ENCODE results near the gene STAM. TPM values are rescaled to one million over a fixed set of nuclear protein-coding genes. Genes with fewer than 3 reads are reported as not detected.
A peak's percentile ranks its signal among the peaks of the same experiment; 100 is the strongest.

The STAM gene
- total RNA-seq, 1 donor from 2014 or later, result 43.4 TPM

- no peak overlapping the region for H2AFZ ChIP-seq (ENCODE audit: low read depth, low read length)
- DNase-seq (ENCODE audit: low read depth) (no peak), FAIRE-seq (no peak)
- no peaks in the 10 kb centered on the region for H3K9me3 ChIP-seq (ENCODE audit: insufficient read depth, low read depth, low read length)
- no peaks in the 10 kb centered on the region for H3K9me3 Mint-ChIP-seq (ENCODE audit: unreplicated experiment)
- no peaks in the 10 kb centered on the region for H3K36me3 ChIP-seq (ENCODE audit: insufficient read depth, low read length)
- no peaks in the 10 kb centered on the region for H3K4me1 Mint-ChIP-seq (ENCODE audit: low read depth, unreplicated experiment)
- no peak overlapping the region for H3K9ac ChIP-seq (ENCODE audit: low read length)
- H3K27me3 ChIP-seq (ENCODE audit: insufficient read depth, low read length), result no peaks in the 10 kb centered on the region
- no peaks in the 10 kb centered on the region for H3K27me3 Mint-ChIP-seq (ENCODE audit: low read depth, unreplicated experiment)
- no peaks in the 10 kb centered on the region for H3K79me2 ChIP-seq (ENCODE audit: insufficient read depth, low read length)
- no peak for TF ChIP-seq EZH2 (IDR thresholded peaks at IDR 0.05; ENCODE audit: insufficient read depth, low read length)
- TF ChIP-seq, protein P1, sequence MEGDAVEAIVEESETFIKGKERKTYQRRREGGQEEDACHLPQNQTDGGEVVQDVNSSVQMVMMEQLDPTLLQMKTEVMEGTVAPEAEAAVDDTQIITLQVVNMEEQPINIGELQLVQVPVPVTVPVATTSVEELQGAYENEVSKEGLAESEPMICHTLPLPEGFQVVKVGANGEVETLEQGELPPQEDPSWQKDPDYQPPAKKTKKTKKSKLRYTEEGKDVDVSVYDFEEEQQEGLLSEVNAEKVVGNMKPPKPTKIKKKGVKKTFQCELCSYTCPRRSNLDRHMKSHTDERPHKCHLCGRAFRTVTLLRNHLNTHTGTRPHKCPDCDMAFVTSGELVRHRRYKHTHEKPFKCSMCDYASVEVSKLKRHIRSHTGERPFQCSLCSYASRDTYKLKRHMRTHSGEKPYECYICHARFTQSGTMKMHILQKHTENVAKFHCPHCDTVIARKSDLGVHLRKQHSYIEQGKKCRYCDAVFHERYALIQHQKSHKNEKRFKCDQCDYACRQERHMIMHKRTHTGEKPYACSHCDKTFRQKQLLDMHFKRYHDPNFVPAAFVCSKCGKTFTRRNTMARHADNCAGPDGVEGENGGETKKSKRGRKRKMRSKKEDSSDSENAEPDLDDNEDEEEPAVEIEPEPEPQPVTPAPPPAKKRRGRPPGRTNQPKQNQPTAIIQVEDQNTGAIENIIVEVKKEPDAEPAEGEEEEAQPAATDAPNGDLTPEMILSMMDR (IDR thresholded peaks at IDR 0.05; ENCODE audit: insufficient read depth, low read depth, low read length), result no peak
- H4K20me1 ChIP-seq (ENCODE audit: insufficient read depth, low read length), result no peaks in the 10 kb centered on the region
- no peak overlapping the region for H3K4me3 Mint-ChIP-seq (ENCODE audit: unreplicated experiment)
- H3K27ac Mint-ChIP-seq (ENCODE audit: unreplicated experiment), result no peak overlapping the region
- peaks cover 3% of the 10 kb centered on the region for H3K36me3 Mint-ChIP-seq (ENCODE audit: low read depth, unreplicated experiment)
- no peak overlapping the region for H3K27ac ChIP-seq (ENCODE audit: low read depth, low read length)
- no peaks in the 10 kb centered on the region for H3K4me1 ChIP-seq (ENCODE audit: insufficient read depth, low read length)
- no peak overlapping the region for H3K4me2 ChIP-seq (ENCODE audit: low read length)
- H3K4me3 ChIP-seq (ENCODE audit: insufficient read depth, low read depth, low read length), result no peak overlapping the region
These were observed 91.4 kb downstream of the STAM start for GRCh38 chr10:17735166-17735941.

DNA sequence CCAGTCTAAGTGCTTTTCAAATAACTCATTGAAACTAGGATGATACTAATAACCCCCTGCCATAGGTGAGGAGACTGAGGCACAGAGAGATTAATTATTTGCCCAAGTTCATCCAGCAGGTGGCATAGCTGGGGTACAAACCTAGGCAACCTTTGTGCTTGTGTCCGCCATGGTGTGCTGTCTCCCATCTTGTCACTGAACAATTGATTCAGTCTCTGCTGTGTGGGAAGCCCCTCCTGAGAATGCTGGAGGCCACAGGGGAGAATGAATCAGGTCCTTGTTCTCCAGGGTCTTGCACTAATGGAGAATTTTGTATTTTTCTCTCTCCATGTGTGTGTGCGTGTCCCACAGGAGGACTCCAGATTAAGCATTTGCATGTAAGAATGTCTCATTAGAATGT, 92.3 kb downstream of the STAM start:
- no peak overlapping the region for H3K4me3 Mint-ChIP-seq (ENCODE audit: unreplicated experiment)
- no peak overlapping the region for H3K4me2 ChIP-seq (ENCODE audit: low read length)
- no peaks in the 10 kb centered on the region for H3K79me2 ChIP-seq (ENCODE audit: insufficient read depth, low read length)
- H3K9ac ChIP-seq (ENCODE audit: low read length), result no peak overlapping the region
- no peaks in the 10 kb centered on the region for H3K27me3 Mint-ChIP-seq (ENCODE audit: low read depth, unreplicated experiment)
- DNase-seq (ENCODE audit: low read depth), result no peak
- no peak overlapping the region for H3K27ac Mint-ChIP-seq (ENCODE audit: unreplicated experiment)
- FAIRE-seq, result peak; percentile 49
- TF ChIP-seq EZH2 (IDR thresholded peaks at IDR 0.05; ENCODE audit: insufficient read depth, low read length), result no peak
- TF ChIP-seq, protein P1 (IDR thresholded peaks at IDR 0.05; ENCODE audit: insufficient read depth, low read depth, low read length), result no peak
- H3K4me1 Mint-ChIP-seq (ENCODE audit: low read depth, unreplicated experiment), result no peaks in the 10 kb centered on the region
- no peaks in the 10 kb centered on the region for H3K9me3 Mint-ChIP-seq (ENCODE audit: unreplicated experiment)
- no peak overlapping the region for H2AFZ ChIP-seq (ENCODE audit: low read depth, low read length)
- H3K27me3 ChIP-seq (ENCODE audit: insufficient read depth, low read length), result no peaks in the 10 kb centered on the region
- H3K4me3 ChIP-seq (ENCODE audit: insufficient read depth, low read depth, low read length), result no peak overlapping the region
- H3K36me3 Mint-ChIP-seq (ENCODE audit: low read depth, unreplicated experiment), result peaks cover 3% of the 10 kb centered on the region
- H3K9me3 ChIP-seq (ENCODE audit: insufficient read depth, low read depth, low read length), result no peaks in the 10 kb centered on the region
- H3K36me3 ChIP-seq (ENCODE audit: insufficient read depth, low read length), result no peaks in the 10 kb centered on the region
- no peaks in the 10 kb centered on the region for H3K4me1 ChIP-seq (ENCODE audit: insufficient read depth, low read length)
- H3K27ac ChIP-seq (ENCODE audit: low read depth, low read length), result no peak overlapping the region
- no peaks in the 10 kb centered on the region for H4K20me1 ChIP-seq (ENCODE audit: insufficient read depth, low read length)
